AG04449 (cell line): ENCODE results near the gene ZNF655.
"Not testable (repeated sequence)": the region's sequence is repeated elsewhere in the genome, so short reads cannot be mapped to it uniquely, and the experiment has no call there.

ENCODE experiments used
- CTCF ChIA-PET: fragments of 350-600 bp; formaldehyde crosslinking; extraction: SDS; loops from one replicate; lab custom pipeline; 2021; ENCODE audit warnings: antibody characterized with exemption; lab: Yijun Ruan, JAX
- POLR2A ChIA-PET: fragments of 400-600, 350-600 bp; formaldehyde crosslinking; extraction: SDS; loops from one replicate; lab custom pipeline; 2020; ENCODE audit warnings: antibody characterized with exemption, inconsistent platforms; lab: Yijun Ruan, JAX
- DNase-seq: peaks from one replicate; pipeline ENCODE4 v3.0.0-alpha.2; 2010; ENCODE audit warnings: low read depth, low spot score
- H3K4me3 ChIP-seq: 2 replicates; pipeline ENCODE4 v1.5.1; 2011; ENCODE audit warnings: low read depth, mild to moderate bottlenecking, control low read depth, low read length
- TF ChIP-seq, protein P1 (sequence below): IDR thresholded peaks from one replicate; pipeline ENCODE4 v1.5.1; 2011; ENCODE audit warnings: mild to moderate bottlenecking, moderate library complexity, low read length, control low read depth, inconsistent platforms; ENCODE audit not compliant: insufficient read depth; ENCODE audit errors: missing control alignments

ZNF655 gene

DNA sequence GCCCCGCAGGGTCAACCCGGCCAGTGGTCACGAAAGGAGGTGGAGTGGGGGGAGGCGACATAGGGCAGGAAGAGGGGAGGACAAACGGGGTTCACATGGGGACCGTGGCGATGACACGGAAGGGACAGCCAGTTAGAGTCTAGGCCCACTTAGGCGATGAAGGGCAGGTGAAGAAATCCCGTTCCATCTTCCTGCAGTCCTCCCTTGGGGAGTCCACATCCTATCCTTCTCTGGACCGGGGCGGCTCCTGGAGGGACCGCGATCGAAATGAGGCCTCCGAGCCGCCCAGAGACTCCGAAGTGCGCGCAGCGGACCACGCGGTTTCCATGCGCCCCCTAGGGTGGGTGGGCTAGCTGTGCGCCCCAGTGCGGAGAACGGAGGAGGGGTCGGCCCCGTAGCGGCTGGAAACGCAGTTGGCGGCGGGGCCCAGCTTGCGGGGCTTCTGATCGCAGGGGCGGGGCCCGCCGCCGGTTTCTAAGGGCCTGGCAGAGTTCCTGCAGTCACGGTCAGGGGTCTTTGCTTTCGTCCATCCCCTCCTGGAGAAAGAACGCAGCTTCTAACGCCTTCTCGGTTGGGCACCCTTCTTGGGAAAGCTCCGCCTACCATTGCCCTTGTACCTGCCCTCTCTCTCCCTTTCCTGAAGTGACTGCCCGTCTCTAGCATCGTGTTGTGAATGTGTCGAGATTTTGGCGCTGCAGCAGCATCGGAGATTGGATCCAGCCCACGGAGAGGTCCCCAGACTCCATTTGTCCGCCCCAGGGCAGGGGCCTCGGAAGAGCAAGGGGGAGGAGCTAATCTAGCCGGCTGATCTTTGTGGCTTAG, 21.7 kb downstream of the ZNF655 start:
- ChIA-PET CTCF (interaction anchor here (0.8 to 1.5 kb wide), 4 partner anchors 19 to 89 kb away, joined by 3 to 7 read pairs (median 4); no protein-coding TSS in a partner anchor), POLR2A (interaction anchor here (0.6 to 1.2 kb wide), 4 partner anchors 17 to 75 kb away, joined by 3 to 6 read pairs (median 4); partner anchors contain the start of genes ZKSCAN5 and ZNF655)
- TF ChIP-seq, protein P1, sequence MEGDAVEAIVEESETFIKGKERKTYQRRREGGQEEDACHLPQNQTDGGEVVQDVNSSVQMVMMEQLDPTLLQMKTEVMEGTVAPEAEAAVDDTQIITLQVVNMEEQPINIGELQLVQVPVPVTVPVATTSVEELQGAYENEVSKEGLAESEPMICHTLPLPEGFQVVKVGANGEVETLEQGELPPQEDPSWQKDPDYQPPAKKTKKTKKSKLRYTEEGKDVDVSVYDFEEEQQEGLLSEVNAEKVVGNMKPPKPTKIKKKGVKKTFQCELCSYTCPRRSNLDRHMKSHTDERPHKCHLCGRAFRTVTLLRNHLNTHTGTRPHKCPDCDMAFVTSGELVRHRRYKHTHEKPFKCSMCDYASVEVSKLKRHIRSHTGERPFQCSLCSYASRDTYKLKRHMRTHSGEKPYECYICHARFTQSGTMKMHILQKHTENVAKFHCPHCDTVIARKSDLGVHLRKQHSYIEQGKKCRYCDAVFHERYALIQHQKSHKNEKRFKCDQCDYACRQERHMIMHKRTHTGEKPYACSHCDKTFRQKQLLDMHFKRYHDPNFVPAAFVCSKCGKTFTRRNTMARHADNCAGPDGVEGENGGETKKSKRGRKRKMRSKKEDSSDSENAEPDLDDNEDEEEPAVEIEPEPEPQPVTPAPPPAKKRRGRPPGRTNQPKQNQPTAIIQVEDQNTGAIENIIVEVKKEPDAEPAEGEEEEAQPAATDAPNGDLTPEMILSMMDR: peak; percentile 71
- no peak for DNase-seq
- H3K4me3 ChIP-seq: peak overlapping the region; percentile 61

DNA sequence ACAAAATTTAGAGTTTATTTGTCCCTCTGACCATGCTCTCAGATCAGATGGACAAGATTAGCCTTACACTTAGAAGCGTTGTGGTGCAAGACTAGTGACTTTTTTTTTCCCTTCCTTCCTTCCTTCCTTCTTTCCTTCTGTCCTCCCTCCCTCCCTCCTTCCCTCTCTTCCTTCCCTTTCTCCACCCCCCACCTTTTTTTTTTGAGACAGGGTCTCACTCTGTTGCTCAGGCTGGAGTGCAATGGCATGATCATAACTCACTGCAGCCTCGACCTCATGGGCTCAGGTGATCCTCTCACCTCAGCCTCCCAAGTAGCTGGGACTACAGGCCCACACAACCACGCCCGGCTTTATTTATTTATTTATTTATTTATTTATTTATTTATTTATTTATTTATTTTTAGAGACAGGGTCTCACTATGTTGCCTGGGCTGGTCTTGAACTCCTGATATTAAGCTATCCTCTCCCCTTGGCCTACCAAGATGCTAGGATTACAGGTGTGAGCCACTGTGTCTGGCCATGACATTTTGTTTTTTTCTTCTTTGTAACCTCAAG, 22.4 kb downstream of the ZNF655 start:
- DNase-seq: not testable (repeated sequence)
- peak overlapping the region; percentile 61 for H3K4me3 ChIP-seq
- ChIA-PET POLR2A (interaction anchor here (0.8 to 1.2 kb wide), 3 partner anchors 18 to 76 kb away, joined by 3 to 6 read pairs (median 4); partner anchors contain the start of genes ZKSCAN5 and ZNF655), CTCF (interaction anchor here (0.8 to 1.5 kb wide), 3 partner anchors 35 to 89 kb away, joined by 3 to 7 read pairs (median 4); no protein-coding TSS in a partner anchor)

DNA sequence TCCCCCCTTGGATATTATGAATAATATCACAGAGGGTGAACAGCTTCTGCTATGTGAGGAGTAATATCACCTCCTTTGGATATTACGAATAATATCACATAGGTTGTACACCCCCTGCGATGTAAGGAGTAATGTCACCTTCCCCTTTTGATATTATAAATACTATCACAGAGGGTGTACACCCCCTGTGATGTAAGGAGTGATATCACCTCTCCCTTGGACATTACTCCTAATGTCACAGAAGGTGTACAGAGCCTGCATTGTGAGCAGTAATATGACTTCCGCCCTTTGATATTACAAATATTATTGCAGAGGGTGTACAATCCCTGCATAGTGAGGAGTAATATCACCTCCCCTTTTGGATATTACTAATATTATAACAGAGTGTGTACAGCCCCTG, 30.4 kb downstream of the ZNF655 start:
- no peak overlapping the region for H3K4me3 ChIP-seq
- TF ChIP-seq, protein P1: no peak
- no peak for DNase-seq
- CTCF ChIA-PET: no interaction called here
- POLR2A ChIA-PET: no interaction called here

DNA sequence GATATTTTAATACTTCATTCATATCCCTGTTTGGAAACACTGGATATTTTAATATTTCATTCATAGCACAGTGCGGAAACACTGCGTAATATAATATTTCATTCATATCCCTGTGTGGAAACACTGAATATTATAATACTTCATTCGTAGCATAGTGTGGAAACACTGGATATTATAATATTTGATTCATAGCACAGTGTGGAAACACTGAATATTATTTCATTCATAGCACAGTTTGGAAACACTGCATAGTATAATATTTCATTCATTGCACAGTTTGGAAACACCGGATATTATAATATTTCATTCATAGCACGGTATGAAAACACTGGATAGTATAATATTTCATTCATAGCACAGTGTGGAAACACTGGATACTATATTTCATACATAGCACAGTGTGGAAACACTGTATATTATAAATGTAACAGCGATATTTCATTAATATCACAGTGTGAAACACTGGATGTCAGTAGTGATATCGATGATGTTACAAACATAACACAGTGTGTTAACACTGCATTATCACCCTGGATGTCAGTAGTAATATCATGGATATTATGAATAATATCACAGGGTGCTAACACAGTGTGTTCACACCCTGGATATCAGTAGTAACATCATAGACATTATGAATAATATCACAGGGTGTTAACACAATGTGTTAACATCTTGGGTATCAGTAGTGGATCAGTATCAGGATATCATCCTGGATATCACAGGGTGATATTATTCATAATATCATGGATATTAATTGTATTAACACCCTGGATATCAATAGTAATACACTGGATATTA, 36.7 kb downstream of the ZNF655 start:
- no peak overlapping the region for H3K4me3 ChIP-seq
- ChIA-PET POLR2A (no interaction called here), CTCF (no interaction called here)
- TF ChIP-seq, protein P1: no peak
- no peak for DNase-seq

DNA sequence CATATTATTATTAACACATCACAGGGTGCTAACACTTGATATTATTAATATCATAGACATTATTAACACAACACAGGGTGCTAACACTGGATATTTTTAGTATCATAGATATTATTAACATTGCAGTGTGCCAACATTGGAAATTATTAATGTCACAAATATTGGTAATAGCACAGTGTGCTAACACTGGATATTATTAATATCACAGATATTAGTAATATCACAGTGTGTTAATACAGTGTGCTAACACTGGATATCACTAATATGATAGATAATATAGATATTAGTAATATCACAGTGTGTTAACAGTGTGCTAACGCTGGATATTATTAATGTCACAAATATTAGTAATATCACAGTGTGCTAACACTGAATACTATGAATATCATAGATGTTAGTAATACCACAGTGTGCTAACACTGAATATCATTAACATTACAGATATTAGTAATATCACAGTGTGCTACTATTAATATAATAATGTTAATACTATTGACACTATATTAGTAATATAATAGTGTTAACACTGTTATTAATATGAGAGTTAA, 38.0 kb downstream of the ZNF655 start:
- H3K4me3 ChIP-seq: no peak overlapping the region
- POLR2A ChIA-PET: no interaction called here
- no peak for DNase-seq
- CTCF ChIA-PET: no interaction called here
- TF ChIP-seq, protein P1: no peak

DNA sequence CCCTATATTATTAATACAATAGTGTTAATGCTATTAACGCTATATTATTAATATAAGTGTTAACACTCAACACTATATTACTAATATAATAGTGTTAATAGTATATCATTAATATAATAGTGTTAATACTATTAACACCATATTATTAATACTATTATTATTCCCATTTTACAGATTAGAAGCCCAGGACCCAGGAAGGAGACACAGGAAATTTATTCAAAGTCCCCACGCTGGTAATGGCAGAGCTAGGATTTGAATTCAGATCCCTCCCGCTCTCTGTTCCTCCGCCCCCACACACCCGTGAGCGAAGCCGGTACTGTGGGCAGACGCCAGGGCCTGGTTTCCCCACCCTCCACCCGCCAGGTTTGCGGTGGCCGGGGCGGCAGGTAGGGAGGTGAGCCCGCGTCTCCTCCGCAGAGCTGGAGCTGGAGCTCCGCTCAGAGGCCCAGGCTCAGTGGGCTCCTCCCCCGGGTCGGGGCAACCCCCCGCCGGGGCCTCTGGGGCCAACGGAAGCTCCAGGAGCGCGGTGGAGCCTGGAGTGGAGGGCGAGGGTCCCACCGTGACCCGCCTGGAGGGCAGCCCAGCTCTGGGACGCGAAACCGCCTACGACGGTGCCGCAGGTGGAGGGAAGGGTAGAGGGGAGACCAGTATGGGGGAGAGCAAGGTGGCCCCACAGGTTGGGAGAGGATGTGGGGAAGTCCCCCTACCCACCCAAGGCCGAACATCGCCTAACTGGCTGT, 39.5 kb downstream of the ZNF655 start, which contains the start of gene TMEM225B:
TSS of gene TMEM225B (plus strand) at position 506 of the 740 bp plus-strand sequence. CDS start 6,122 bp downstream, outside the sequence.
- ChIA-PET POLR2A (no interaction called here), CTCF (interaction anchor here (0.6 to 0.9 kb wide), 2 partner anchors 18 to 73 kb away, joined by 3 to 4 read pairs; partner anchors contain the start of gene ZSCAN25)
- TF ChIP-seq, protein P1: no peak
- no peak for DNase-seq
- no peak within 1 kb of the TSS for H3K4me3 ChIP-seq
